NCI-H460 (cell line): ENCODE data around the gene ZFAND2A. TPM values are rescaled to one million over a fixed set of nuclear protein-coding genes. Genes with fewer than 3 reads are reported as not detected.
"Not testable (repeated sequence)": the region's sequence is repeated elsewhere in the genome, so short reads cannot be mapped to it uniquely, and the experiment has no call there.

Source experiments
- DNase-seq: peaks from one replicate; pipeline ENCODE4 v3.0.0-alpha.2; 2016; ENCODE audit warnings: low read depth; ENCODE audit errors: extremely low read depth
- total RNA-seq: library from RNA; depleted of rRNA; stranded (reverse); fragments of >200 nt; shearing (Covaris generic); gene quantifications from 2 replicates; pipeline ENCODE4 v1.2.3, GENCODE V29; 2014

ZFAND2A gene
- total RNA-seq, 1 experiment from 2014 or later, result 40.0 TPM

- DNase-seq, result no peak
Observed at GRCh38 chr7:1154172-1154739, 5.7 kb downstream of the ZFAND2A start.

GRCh38 chr7:1152492-1152891, 7.5 kb downstream of the ZFAND2A start:
- no peak for DNase-seq

- DNase-seq, result no peak
Observed at GRCh38 chr7:1151653-1152425, 8.2 kb downstream of the ZFAND2A start.

- DNase-seq, result no peak
Observed at GRCh38 chr7:1151156-1151555, 8.8 kb downstream of the ZFAND2A start.

GRCh38 chr7:1150400-1151002, 9.5 kb downstream of the ZFAND2A start:
- no peak for DNase-seq

GRCh38 chr7:1149351-1149794, 10.6 kb downstream of the ZFAND2A start:
- no peak for DNase-seq

GRCh38 chr7:1147873-1148272, 12.1 kb downstream of the ZFAND2A start:
- DNase-seq, result not testable (repeated sequence)

DNA sequence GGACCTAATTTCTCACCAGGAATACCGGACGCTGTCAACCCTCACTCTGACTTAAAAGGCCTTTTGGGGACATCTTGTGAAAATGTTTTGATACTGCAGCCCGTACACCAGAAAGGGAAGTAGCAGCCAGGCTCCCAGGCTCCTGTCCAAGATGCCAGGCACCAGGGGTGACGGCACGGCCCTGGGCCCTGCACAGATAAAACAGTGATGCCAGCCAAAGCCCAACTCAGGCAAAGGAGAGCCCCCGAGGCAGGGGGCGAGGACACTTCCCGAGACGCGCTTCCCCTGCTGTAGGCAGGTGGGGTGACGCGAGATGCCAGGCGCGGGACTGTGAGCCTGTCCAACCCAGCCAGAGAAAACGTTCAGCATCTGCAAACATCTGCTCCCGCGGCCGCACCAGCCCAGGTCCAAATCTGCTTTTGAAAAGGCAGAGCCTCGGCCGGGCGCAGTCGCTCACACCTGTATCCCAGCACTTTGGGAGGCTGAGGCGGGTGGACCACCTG, 15.7 kb downstream of the ZFAND2A start:
- peak; percentile 49 for DNase-seq

DNA sequence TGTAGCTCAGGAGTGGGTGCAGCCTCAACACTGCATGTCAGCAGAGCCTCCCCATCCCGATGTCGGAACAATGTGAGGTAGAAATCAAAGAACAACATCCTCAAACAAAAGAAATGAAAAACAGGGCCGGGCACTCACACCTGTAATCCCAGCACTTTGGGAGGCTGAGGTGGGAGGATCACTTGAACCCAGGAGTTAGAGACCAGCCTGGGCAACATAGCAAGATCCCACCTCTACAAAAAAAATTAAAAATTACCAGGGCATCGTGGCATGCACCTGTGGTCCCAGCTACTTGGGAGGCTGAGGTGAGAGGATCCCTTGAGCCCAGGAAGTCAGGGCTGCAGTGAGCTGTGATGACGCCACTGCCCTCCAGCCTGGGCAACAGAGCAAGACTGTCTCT, 17.0 kb downstream of the ZFAND2A start:
- DNase-seq, result not testable (repeated sequence)

GRCh38 chr7:1142051-1142635, 17.9 kb downstream of the ZFAND2A start:
- no peak for DNase-seq

DNA sequence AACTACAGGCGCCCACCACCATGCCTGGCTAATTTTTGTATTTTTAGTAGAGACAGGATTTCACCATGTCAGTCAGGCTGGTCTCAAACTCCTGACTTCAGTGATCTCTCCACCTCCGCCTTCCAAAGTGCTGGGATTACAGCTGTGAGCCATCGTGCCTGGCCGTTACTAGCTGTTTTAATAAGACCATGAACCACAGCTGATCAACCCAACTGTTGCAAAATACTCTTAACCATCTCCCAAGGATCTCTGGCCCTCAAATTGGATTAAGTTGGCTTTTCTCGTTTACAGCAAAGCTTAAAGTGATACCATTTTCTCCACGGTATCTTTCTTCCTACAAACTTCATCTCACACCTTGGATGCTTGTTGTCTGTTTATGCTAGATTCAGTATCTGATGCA, 18.3 kb downstream of the ZFAND2A start:
- no peak for DNase-seq

DNA sequence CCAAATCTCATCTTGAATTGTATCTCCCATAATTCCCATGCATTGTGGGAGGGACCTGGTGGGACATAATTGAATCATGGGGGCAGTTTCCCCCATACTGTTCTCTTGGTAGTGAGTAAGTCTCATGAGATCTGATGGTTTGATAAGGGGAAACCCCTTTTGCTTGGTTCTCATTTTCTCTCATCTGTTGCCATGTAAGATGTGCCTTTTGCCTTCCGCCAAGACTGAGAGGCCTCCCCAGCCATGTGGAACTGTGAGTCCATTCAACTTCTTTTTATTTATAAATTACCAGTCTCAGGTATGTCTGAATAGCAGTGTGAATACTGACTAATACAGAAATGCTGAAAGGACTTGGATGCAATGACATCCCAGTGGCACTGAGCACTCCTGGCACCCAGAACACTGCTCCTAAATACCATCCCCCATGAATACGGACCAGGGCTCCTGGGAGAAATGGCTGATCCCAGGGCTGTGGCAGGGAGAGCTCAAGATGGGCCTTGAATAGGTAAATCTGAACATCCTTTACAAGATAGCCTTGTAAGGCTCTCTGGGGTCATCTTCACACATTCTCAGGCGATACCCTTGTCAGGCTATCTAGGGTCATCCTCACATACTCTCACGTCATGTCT, 19.4 kb downstream of the ZFAND2A start:
- no peak for DNase-seq

- DNase-seq, result no peak
Observed at GRCh38 chr7:1137517-1138167, 22.4 kb downstream of the ZFAND2A start.

GRCh38 chr7:1136841-1137516, 23.0 kb downstream of the ZFAND2A start:
- no peak for DNase-seq

- DNase-seq, result no peak
Observed at GRCh38 chr7:1134951-1135350, 25.0 kb downstream of the ZFAND2A start.

DNA sequence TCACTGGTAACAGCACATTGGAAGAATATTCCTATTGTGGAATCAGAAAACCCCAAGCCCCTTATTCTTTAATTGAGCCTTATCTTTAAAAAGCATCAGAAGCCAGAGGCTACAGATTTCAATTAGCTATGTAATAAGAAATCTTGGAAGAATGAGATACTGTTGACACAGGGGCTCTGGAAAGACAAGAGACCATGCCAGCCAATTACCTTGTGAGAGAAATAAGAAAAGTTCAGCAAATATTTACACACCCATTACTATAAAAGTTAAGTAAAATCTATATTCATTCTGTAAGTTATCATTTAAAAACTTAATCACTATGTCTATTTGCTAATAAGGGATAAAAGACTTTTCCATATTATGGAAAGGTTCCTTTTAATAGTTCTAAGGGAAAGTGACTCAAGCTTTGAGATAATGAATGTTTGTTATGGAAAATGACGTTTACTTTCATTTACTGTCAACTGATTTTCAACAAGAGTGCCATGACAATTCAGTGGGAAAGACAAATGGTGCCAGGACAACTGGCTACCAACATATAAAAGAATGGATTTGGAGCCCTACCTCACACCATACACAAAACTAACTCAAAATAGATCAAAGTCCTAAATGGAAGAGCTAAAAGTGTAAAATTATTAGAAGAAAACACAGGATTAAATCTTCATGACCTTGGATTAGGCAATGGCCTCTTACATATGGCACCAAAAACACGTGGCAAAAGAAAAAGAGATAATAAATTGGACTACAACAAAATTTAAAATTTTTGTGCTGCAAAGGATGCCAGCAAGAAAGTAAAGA, 28.3 kb downstream of the ZFAND2A start:
- no peak for DNase-seq

- no peak for DNase-seq
Observed at GRCh38 chr7:1130021-1130990, 29.7 kb downstream of the ZFAND2A start.

GRCh38 chr7:1129431-1129830, 30.6 kb downstream of the ZFAND2A start:
- no peak for DNase-seq
